ENCODE results near the gene SUSD3. TPM values are rescaled to one million over a fixed set of nuclear protein-coding genes. Genes with fewer than 3 reads are reported as not detected.

SUSD3 gene
- total and polyA plus RNA-seq, 4 experiments from 2014 or later: 58.3 to 199 (median 106) TPM

- Histone ChIP-seq H3K4me1 (ENCODE audit: insufficient read depth, low read length) (peaks cover 73% of the 10 kb centered on the region), H3K27ac (ENCODE audit: low read depth, low read length) (no peak overlapping the region), H3K36me3 (ENCODE audit: insufficient read depth, low read length) (peaks cover 71% of the 10 kb centered on the region), H3K4me3 (ENCODE audit: low read length in 2 of 2) (no peak overlapping the region), H3K27me3 (ENCODE audit: insufficient read depth, low read length) (no peaks in the 10 kb centered on the region), H3K9me3 (ENCODE audit: control insufficient read depth in 1 of 2, low read length in 2 of 2) (no peaks in the 10 kb centered on the region)
- ChIA-PET CTCF (ENCODE audit: partially characterized antibody) (interaction anchor here (0.6 to 1.6 kb wide), 2 partner anchors 20 to 66 kb away, joined by 3 to 10 read pairs; no protein-coding TSS in a partner anchor), POLR2A (ENCODE audit: partially characterized antibody) (interaction anchor here (1.2 to 23.8 kb wide), 7 partner anchors 4 to 59 kb away, joined by 3 to 654 read pairs (median 7); partner anchors contain the start of gene SUSD3)
- Mint-ChIP-seq H3K27me3 (no peaks in the 10 kb centered on the region), H3K4me3 (peak overlapping the region in 3 of 8 donors; percentile 2 to 57 (median 34)), H3K36me3 (peaks cover 68 to 85% of the 10 kb centered on the region in 2 donors), H3K27ac (peak overlapping the region; percentile 75 to 97 (median 89)), H3K9me3 (no peaks in the 10 kb centered on the region), H3K4me1 (peaks cover 38 to 97% (median 73%) of the 10 kb centered on the region in 4 donors)
- intact Hi-C loops (cut with micrococcal nuclease): no loop called here
- peak in 1 of 5 donors; percentile 16 for DNase-seq
Measured at GRCh38 chr9:93022721-93023520, 35.6 kb upstream of the SUSD3 start.

GRCh38 chr9:93023521-93023815 lies 35.0 kb upstream of the SUSD3 start:
- peaks cover 68 to 84% of the 10 kb centered on the region in 2 donors for H3K36me3 Mint-ChIP-seq
- peaks cover 43 to 97% (median 73%) of the 10 kb centered on the region in 4 donors for H3K4me1 Mint-ChIP-seq
- no peaks in the 10 kb centered on the region for H3K9me3 ChIP-seq (ENCODE audit: control insufficient read depth in 1 of 2, low read length in 2 of 2)
- no peaks in the 10 kb centered on the region for H3K9me3 Mint-ChIP-seq
- H3K4me3 ChIP-seq (ENCODE audit: low read length in 2 of 2): no peak overlapping the region
- peak overlapping the region in 2 of 8 donors; percentile 17 to 35 for H3K4me3 Mint-ChIP-seq
- H3K27me3 Mint-ChIP-seq: no peaks in the 10 kb centered on the region
- H3K27ac Mint-ChIP-seq: peak overlapping the region; percentile 70 to 97 (median 89)
- no peak overlapping the region for H3K27ac ChIP-seq (ENCODE audit: low read depth, low read length)
- no peaks in the 10 kb centered on the region for H3K27me3 ChIP-seq (ENCODE audit: insufficient read depth, low read length)
- H3K4me1 ChIP-seq (ENCODE audit: insufficient read depth, low read length): peaks cover 76% of the 10 kb centered on the region
- CTCF ChIA-PET (ENCODE audit: partially characterized antibody): interaction anchor here (1.6 to 3.5 kb wide), 2 partner anchors 19 to 67 kb away, joined by 10 to 29 read pairs; no protein-coding TSS in a partner anchor
- peaks cover 66% of the 10 kb centered on the region for H3K36me3 ChIP-seq (ENCODE audit: insufficient read depth, low read length)
- POLR2A ChIA-PET (ENCODE audit: partially characterized antibody): interaction anchor here (1.2 to 23.8 kb wide), 6 partner anchors 4 to 60 kb away, joined by 3 to 654 read pairs (median 163); partner anchors contain the start of gene SUSD3
- intact Hi-C loops (cut with micrococcal nuclease): no loop called here
- DNase-seq: peak in 1 of 5 donors; percentile 25

- Histone ChIP-seq H3K4me1 (ENCODE audit: insufficient read depth, low read length) (peaks cover 83% of the 10 kb centered on the region), H3K4me3 (ENCODE audit: low read length in 2 of 2) (no peak overlapping the region), H3K9me3 (ENCODE audit: control insufficient read depth in 1 of 2, low read length in 2 of 2) (no peaks in the 10 kb centered on the region), H3K27ac (ENCODE audit: low read depth, low read length) (peak overlapping the region; percentile 91), H3K27me3 (ENCODE audit: insufficient read depth, low read length) (no peaks in the 10 kb centered on the region), H3K36me3 (ENCODE audit: insufficient read depth, low read length) (peaks cover 61% of the 10 kb centered on the region)
- ChIA-PET CTCF (ENCODE audit: partially characterized antibody) (interaction anchor here (0.9 to 3.5 kb wide), 9 partner anchors 10 to 85 kb away, joined by 3 to 29 read pairs (median 9); no protein-coding TSS in a partner anchor), POLR2A (ENCODE audit: partially characterized antibody) (interaction anchor here (1.0 to 23.8 kb wide), 11 partner anchors 5 to 110 kb away, joined by 3 to 654 read pairs (median 16); partner anchors contain the start of genes CARD19, NINJ1 and SUSD3)
- DNase-seq: no peak
- Mint-ChIP-seq H3K4me3 (peak overlapping the region in 4 of 8 donors; percentile 24 to 73 (median 62)), H3K4me1 (peaks cover 41 to 96% (median 73%) of the 10 kb centered on the region in 4 donors), H3K27me3 (no peaks in the 10 kb centered on the region), H3K27ac (peak overlapping the region; percentile 86 to 97 (median 95)), H3K36me3 (peaks cover 63 to 82% of the 10 kb centered on the region in 2 donors), H3K9me3 (no peaks in the 10 kb centered on the region)
- intact Hi-C loops (cut with micrococcal nuclease): no loop called here
Measured at GRCh38 chr9:93024646-93024910, 33.9 kb upstream of the SUSD3 start.

- ChIA-PET POLR2A (ENCODE audit: partially characterized antibody) (interaction anchor here (1.0 to 23.8 kb wide), 13 partner anchors 6 to 109 kb away, joined by 3 to 654 read pairs (median 11); partner anchors contain the start of genes CARD19, NINJ1 and SUSD3), CTCF (ENCODE audit: partially characterized antibody) (interaction anchor here (0.9 to 3.5 kb wide), 11 partner anchors 10 to 84 kb away, joined by 3 to 29 read pairs (median 4); no protein-coding TSS in a partner anchor)
- peaks cover 67 to 82% of the 10 kb centered on the region in 2 donors for H3K36me3 Mint-ChIP-seq
- peak in 1 of 5 donors; percentile 38 for DNase-seq
- peak overlapping the region; percentile 93 to 97 (median 95) for H3K27ac Mint-ChIP-seq
- intact Hi-C loops (cut with micrococcal nuclease): no loop called here
- no peaks in the 10 kb centered on the region for H3K9me3 Mint-ChIP-seq
- H3K4me1 ChIP-seq (ENCODE audit: insufficient read depth, low read length): peaks cover 83% of the 10 kb centered on the region
- no peak overlapping the region for H3K4me3 ChIP-seq (ENCODE audit: low read length in 2 of 2)
- peaks cover 61% of the 10 kb centered on the region for H3K36me3 ChIP-seq (ENCODE audit: insufficient read depth, low read length)
- peak overlapping the region; percentile 91 for H3K27ac ChIP-seq (ENCODE audit: low read depth, low read length)
- no peaks in the 10 kb centered on the region for H3K27me3 Mint-ChIP-seq
- H3K4me3 Mint-ChIP-seq: peak overlapping the region in 7 of 8 donors; percentile 24 to 80 (median 63)
- H3K4me1 Mint-ChIP-seq: peaks cover 46 to 99% (median 75%) of the 10 kb centered on the region in 4 donors
- no peaks in the 10 kb centered on the region for H3K9me3 ChIP-seq (ENCODE audit: control insufficient read depth in 1 of 2, low read length in 2 of 2)
- no peaks in the 10 kb centered on the region for H3K27me3 ChIP-seq (ENCODE audit: insufficient read depth, low read length)
Measured at GRCh38 chr9:93024986-93025630, 33.4 kb upstream of the SUSD3 start.

GRCh38 chr9:93025736-93026135 lies 32.8 kb upstream of the SUSD3 start:
- peak in 1 of 5 donors; percentile 16 for DNase-seq
- Histone ChIP-seq H3K4me3 (ENCODE audit: low read length in 2 of 2) (no peak overlapping the region), H3K27ac (ENCODE audit: low read depth, low read length) (peak overlapping the region; percentile 91), H3K27me3 (ENCODE audit: insufficient read depth, low read length) (no peaks in the 10 kb centered on the region), H3K4me1 (ENCODE audit: insufficient read depth, low read length) (peaks cover 83% of the 10 kb centered on the region), H3K36me3 (ENCODE audit: insufficient read depth, low read length) (peaks cover 61% of the 10 kb centered on the region), H3K9me3 (ENCODE audit: control insufficient read depth in 1 of 2, low read length in 2 of 2) (no peaks in the 10 kb centered on the region)
- H3K4me3 Mint-ChIP-seq: peak overlapping the region in 6 of 8 donors; percentile 24 to 80 (median 63)
- POLR2A ChIA-PET (ENCODE audit: partially characterized antibody): interaction anchor here (0.8 to 23.8 kb wide), 14 partner anchors 6 to 108 kb away, joined by 3 to 654 read pairs (median 10); partner anchors contain the start of genes CARD19, NINJ1 and SUSD3
- peaks cover 67 to 82% of the 10 kb centered on the region in 2 donors for H3K36me3 Mint-ChIP-seq
- H3K27me3 Mint-ChIP-seq: no peaks in the 10 kb centered on the region
- intact Hi-C loops (cut with micrococcal nuclease): no loop called here
- no peaks in the 10 kb centered on the region for H3K9me3 Mint-ChIP-seq
- peaks cover 45 to 99% (median 77%) of the 10 kb centered on the region in 4 donors for H3K4me1 Mint-ChIP-seq
- peak overlapping the region; percentile 93 to 99 (median 95) for H3K27ac Mint-ChIP-seq
- CTCF ChIA-PET (ENCODE audit: partially characterized antibody): interaction anchor here (1.0 to 3.5 kb wide), 13 partner anchors 10 to 83 kb away, joined by 3 to 29 read pairs (median 5); no protein-coding TSS in a partner anchor

- peaks cover 45 to 99% (median 79%) of the 10 kb centered on the region in 4 donors for H3K4me1 Mint-ChIP-seq
- H3K9me3 ChIP-seq (ENCODE audit: control insufficient read depth in 1 of 2, low read length in 2 of 2): no peaks in the 10 kb centered on the region
- POLR2A ChIA-PET (ENCODE audit: partially characterized antibody): interaction anchor here (0.8 to 23.8 kb wide), 9 partner anchors 7 to 79 kb away, joined by 4 to 654 read pairs (median 18); partner anchors contain the start of genes CARD19 and SUSD3
- H3K4me3 ChIP-seq (ENCODE audit: low read length in 2 of 2): no peak overlapping the region
- peak overlapping the region; percentile 91 for H3K27ac ChIP-seq (ENCODE audit: low read depth, low read length)
- DNase-seq: peak in 1 of 5 donors; percentile 34
- CTCF ChIA-PET (ENCODE audit: partially characterized antibody): interaction anchor here (1.0 to 3.5 kb wide), 11 partner anchors 9 to 82 kb away, joined by 3 to 29 read pairs (median 6); no protein-coding TSS in a partner anchor
- peaks cover 61% of the 10 kb centered on the region for H3K36me3 ChIP-seq (ENCODE audit: insufficient read depth, low read length)
- no peaks in the 10 kb centered on the region for H3K27me3 ChIP-seq (ENCODE audit: insufficient read depth, low read length)
- peaks cover 83% of the 10 kb centered on the region for H3K4me1 ChIP-seq (ENCODE audit: insufficient read depth, low read length)
- H3K4me3 Mint-ChIP-seq: peak overlapping the region in 4 of 8 donors; percentile 43 to 90 (median 86)
- peaks cover 71 to 83% of the 10 kb centered on the region in 2 donors for H3K36me3 Mint-ChIP-seq
- no peaks in the 10 kb centered on the region for H3K27me3 Mint-ChIP-seq
- peak overlapping the region; percentile 94 to 99 (median 96) for H3K27ac Mint-ChIP-seq
- intact Hi-C loops (cut with micrococcal nuclease): no loop called here
- H3K9me3 Mint-ChIP-seq: no peaks in the 10 kb centered on the region
Measured at GRCh38 chr9:93026640-93027039, 31.9 kb upstream of the SUSD3 start.
